ENCODE measurements around the gene CDKN1C.

CDKN1C gene

GRCh38 chr11:2847561-2847960 lies 38.0 kb downstream of the CDKN1C start:
- no peak for DNase-seq (ENCODE audit: low spot score)

- DNase-seq (ENCODE audit: low spot score), result no peak
Observed at GRCh38 chr11:2846470-2846869, 39.1 kb downstream of the CDKN1C start.

DNA sequence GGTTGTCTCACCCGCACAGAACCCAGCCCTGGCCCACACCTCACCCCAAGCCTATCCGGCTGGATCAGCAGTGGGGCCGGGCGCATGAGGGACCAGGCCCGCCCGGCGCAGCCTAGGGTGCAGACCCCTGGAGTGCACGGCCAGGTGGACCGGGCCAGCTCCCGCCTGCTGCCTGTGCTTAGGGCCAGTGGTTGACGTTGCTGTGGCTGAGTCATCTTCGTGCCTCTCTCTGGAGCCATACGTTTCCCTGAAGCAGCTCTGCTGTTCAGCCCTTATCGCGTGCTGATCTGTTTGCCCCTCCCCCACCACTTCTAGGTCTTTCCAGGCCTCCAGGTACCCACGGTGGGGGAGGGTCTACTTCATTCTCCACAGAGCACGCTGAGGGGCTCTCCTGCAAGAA lies 39.5 kb downstream of the CDKN1C start:
- DNase-seq (ENCODE audit: low spot score), result no peak

DNA sequence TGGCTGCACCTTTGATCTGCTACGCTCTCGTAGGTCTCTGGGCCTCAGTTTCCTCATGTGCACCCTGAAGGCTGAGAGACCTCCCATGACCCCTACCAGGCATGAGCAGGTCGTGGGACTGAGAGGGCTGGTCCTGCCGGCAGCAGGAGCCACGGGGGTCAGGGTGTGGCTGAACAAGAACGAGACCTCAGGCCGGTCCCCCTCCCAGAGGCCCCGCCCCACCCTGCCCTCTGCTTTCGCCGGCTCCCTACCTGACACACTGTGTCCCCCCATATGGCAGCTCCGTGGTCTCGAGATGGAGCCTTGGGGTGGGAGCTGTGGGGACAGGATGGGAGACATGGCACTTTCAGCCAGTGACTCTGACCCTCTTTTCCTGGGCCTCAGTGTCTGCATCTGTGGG lies 40.6 kb downstream of the CDKN1C start:
- DNase-seq (ENCODE audit: low spot score), result no peak

GRCh38 chr11:2844116-2844842 lies 41.3 kb downstream of the CDKN1C start:
- DNase-seq (ENCODE audit: low spot score), result no peak

DNA sequence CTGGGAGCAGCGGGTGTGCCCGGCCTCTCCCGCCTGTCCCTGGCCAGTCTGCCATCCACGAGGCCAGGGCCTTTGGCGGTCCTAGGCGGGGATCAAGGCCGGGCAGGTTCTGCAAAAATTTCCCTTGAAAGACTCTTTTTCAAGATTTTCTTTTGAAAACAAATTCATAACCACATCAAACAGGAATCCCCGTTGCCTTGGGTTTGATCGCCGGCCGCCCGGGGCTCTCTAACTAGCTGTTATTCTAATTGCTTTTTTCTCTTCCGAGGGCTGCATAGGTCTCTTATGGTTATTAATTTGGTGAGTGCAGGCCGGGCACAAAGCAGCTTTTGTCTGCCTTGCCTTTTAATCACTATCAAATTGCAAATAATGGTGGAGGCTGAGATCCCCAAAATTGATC lies 42.0 kb downstream of the CDKN1C start:
- no peak for DNase-seq (ENCODE audit: low spot score)

DNA sequence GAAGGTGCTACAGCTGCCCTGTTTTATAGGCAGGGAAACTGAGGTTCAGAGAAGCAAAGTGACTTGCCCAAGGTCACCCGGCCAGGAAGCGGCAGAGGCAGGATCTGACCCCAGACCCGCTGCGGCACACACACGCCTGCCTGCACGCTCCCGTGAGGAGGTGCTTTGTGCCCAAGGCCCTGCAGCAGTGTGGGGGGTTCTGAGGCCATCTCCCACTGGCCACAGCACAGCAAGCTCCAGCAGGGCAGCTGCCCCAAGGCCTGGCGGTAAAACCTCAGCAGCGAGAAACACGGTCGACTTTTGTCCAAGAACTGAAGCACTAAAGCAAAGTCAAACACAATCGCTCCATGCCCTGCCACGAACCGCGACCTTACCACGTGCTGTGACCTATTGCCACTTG lies 42.7 kb downstream of the CDKN1C start:
- no peak for DNase-seq (ENCODE audit: low spot score)

DNA sequence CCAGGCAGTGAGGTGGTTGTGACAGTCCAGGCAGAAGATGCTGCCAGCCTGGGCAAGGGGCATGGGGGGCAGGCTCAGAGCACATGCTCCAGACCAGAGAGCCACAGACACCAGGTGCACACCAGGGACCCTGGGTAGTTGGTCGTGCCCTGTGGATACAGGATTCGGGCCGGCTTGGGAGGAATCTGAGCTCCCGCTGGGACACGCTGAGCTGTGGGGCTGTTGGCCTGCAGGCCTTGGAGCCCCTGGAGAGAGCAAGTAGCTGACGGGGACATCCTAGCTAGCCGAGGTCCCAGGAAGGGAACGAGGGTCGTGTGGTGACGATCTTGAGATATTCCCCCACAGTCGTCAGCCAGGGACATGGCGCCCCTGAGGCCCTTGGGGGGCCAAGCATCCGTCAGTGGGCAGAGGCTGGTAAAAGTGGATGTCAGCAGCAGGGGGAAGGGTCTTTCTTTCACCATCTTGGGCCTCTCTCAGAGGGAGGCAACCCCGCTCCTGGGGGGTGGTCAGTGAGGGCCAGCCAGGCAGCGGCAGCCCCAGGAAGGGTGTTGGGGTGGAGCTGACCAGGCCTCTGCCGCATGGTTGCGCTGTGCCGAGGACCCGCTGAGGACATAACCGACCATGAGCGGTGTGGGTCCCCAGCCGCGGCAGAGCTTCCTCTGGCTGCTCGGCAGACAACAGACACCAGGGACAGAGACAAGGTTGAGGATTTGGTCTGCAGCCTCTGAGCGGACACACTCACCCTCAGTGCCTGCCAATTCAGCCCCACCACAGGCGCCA lies 44.0 kb downstream of the CDKN1C start:
- DNase-seq (ENCODE audit: low spot score), result no peak

DNA sequence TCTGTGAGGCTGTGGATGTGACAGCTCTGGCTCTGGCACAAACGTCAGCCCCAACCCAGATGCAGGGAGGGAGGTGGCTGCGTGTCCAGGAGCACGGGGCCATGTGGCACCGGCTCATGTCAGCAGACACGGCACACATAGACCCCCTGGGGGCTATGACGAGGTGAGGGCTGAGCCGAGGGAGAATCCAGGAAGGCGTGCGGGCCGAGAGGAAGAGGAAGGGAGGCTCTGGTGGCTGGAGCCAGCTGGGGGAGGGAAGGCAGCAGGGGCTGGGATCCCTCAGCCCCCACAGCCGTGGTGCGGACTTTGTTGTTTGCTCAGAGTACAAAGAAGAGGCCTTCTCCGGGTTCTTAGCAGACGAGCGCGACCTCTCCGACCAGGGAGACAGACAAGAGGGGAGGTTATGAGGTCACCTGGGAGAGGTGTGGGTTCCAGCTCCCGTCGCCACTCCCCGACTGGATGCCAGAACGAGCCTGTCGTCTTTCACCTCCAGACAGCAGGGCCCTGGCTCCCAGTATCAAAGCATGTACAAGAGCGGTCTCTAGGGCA lies 46.1 kb downstream of the CDKN1C start:
- DNase-seq (ENCODE audit: low spot score), result no peak

DNA sequence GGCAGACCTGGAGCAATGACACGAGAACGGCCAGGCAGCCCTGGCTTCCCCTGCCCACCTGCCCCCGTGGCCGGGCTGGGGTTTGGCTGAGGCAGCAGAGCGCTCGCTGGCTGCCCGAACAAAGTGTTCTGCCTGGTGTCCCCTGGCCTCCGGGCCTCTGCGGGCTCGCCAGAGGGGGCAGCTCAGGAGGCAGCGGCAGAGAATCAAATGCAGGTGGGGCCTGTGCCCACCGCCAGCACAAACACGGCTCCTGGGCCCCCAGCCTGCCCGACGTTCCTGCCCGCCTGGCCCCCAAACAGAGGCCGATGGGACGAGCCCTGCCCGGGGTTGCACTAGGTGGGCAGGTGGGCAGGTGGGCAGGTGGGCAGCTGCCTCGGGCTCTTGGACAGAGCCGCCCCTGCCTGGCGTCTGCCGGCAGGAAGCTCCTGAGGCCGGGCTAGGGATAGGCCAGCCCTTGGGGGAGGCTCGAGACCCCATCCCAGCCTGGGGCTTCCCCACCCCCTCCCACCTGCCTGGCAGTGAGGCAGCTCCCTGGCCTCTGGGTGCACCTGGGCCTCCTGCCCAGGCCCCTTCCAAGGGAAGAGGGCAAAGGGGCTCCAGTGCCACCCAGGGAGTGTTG lies 46.8 kb downstream of the CDKN1C start:
- no peak for DNase-seq (ENCODE audit: low spot score)

- no peak for DNase-seq (ENCODE audit: low spot score)
Observed at GRCh38 chr11:2838091-2838490, 47.5 kb downstream of the CDKN1C start.

DNA sequence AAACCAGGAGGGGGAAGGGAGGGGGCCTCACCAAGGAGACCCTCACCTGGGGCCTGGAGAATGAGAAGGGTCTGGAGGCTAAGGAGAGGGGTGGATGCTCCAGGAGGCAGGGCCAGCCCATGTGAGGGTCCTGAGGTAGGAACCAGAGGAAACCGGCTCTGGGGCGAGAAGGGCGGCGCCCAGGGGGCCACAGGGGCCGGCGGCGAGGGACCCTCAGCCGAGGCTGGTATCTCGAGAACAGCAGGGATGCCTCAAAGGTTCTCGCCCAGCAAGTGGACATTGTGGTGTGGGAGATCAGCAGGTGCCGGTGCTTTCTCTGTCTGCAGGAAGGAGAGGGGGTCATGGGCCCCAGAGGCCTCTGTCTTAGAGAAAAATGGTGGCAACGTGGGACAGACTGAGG lies 47.9 kb downstream of the CDKN1C start:
- no peak for DNase-seq (ENCODE audit: low spot score)

GRCh38 chr11:2837096-2837601 lies 48.4 kb downstream of the CDKN1C start:
- DNase-seq (ENCODE audit: low spot score), result no peak

DNA sequence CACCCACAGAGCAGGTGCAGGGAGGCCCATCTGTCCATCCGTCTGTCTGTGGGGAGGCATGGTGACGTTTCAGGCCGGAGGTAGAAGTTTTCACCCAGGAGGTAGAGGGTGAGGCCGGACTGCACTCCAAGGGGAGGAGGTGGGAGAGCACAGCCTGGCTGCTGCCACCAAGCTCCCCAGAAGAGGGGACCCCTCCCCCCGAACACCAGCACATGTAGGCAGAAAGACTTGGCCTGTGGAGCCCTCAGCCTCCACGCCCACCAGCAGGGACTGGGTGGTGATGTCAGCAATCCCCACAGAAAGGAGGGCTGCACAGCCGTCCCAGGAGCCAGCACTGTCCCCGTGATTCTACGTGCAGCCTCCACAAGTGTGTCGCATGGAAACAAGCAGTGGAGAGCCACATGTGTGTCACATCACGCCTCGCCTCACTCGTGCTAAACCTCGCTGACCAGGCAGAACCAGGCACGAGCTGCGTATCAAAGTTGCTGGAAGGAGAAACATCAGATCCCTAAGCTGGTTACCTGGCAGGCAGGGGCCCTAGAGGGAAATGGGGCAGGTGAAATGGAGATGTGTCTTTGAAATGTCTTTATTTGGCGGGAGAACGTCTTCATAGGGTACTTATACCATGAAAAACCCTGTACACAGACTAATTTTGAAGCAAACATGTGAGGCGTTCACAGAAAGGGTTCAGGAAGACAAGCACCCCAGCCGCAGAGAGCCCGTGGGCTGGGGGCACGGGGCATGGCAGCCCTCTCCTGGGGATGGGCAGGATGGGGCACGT lies 49.1 kb downstream of the CDKN1C start:
- DNase-seq (ENCODE audit: low spot score), result no peak

DNA sequence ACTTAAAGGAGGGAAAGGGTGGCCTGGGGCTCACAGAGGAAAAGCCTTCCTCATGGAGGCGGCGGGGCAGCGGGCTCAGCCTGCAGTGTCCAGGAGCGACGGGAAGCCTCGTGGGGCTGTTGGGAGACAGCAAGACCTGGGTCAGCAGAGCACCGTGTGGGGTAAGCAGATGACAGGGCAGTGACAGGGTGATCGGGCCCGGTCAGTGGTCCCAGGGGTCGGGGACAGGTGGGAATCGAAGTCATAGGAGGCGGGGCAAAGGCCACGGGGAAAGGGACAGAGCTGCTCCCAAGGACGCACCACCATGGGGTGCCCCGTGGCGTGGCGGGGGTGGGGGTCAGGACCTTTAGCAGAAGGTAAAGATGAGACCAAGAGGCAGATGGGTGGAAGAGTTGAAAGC lies 49.8 kb downstream of the CDKN1C start:
- no peak for DNase-seq (ENCODE audit: low spot score)

DNA sequence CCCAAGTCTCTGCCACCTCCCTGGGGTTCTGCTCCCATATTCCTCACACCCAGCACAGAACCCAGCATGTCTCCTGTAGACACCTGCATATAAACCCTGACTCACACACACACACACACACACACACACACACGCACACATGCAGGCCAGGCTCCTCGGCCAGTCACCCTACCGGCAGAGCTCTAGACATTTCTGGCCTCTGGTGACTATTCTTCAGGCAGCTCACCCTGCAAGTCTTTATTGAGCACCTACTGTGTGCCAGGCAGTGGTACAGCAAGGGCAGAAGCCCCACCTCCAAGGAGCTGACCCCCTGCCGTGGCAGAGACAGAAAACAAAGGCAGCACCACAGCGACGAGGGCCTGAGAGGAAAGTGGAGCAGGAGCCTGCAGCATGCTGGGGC lies 50.3 kb downstream of the CDKN1C start:
- no peak for DNase-seq (ENCODE audit: low spot score)

DNA sequence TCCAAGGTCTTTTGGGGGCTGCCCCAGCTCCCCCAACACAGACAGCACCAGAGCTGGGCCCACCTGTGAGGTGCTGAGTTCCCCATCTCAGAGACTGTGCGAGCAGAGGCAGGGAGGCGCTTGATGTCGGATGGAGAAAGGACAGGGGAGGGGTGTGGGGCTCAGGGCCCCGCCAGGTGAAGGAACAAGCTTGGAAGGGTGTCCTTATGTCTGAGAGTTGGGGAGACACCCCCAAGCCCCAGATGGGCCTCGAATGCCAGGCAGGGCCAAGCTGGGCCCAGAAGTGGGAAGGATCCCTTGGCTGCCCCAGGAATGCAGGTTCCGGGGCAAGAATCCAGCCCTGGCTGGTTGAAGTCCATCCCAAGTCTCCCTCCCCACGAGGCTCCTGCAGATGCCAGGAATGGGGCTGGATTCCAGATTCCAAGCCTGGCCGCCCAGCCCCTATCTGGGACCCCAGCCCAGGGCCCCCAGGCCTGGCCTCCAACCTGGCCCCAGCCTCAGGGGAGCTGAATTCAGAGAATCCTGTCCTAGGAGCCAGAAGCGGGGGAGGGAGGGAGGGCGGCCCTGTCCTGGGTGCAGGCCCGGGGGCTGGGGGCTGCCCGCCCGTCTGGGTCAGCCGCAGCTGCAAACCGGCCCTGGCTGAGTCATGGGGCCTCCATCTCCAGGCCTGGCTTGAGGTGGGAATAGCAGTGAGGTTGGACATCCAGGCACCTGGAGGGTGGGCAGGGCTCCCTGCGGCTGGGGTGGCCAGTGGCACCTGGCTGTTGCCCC lies 50.9 kb downstream of the CDKN1C start:
- DNase-seq (ENCODE audit: low spot score), result no peak

DNA sequence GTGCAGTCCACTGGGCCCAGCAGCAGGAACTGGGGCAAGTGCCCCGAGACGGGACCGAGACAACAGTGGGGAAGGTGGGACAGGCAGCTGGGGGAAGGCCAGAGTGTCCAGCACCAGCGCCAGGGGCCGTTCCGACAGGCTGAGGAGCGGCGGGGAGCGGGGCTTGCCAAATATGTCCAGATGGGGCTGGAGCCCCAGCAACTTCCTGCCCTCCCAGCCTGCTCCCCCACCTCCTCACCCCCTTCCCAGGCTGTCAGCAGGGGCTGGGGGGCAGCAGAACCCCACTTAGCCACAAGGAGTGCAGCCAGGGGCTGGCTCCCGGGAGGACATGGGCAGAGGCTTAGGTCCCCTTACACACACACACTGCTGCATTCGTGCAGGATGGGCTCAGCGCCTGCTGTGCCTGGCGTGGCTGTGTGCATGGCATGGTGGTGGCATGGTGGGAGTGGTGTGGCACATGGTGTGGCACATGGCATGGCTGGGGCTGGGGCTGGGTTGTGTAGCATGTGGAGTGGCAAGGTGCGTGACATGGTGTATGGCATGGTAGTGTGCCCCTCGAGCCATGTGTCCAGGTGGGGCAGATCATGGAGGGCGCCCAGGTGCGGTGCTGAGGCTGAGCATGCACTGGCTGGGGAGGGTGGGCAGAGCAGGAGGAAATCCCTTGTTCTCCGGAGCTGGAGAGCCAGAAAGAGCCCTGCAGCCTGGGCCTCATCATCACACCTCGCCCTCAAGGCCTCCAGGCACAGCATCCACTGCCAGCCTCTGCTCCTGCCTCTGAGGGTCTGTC lies 51.7 kb downstream of the CDKN1C start:
- DNase-seq (ENCODE audit: low spot score), result no peak

Data from hematopoietic multipotent progenitor cell treated with erythropoietin and hydrocortisone succinate and interleukin-3 and kit ligand, for 17 days (in vitro differentiated cells).